ENCODE results near the gene EXOC3L1. TPM values are rescaled to one million over a fixed set of nuclear protein-coding genes. Genes with fewer than 3 reads are reported as not detected.

EXOC3L1 gene
- total RNA-seq, 1 experiment from 2014 or later: 0.30 TPM

DNA sequence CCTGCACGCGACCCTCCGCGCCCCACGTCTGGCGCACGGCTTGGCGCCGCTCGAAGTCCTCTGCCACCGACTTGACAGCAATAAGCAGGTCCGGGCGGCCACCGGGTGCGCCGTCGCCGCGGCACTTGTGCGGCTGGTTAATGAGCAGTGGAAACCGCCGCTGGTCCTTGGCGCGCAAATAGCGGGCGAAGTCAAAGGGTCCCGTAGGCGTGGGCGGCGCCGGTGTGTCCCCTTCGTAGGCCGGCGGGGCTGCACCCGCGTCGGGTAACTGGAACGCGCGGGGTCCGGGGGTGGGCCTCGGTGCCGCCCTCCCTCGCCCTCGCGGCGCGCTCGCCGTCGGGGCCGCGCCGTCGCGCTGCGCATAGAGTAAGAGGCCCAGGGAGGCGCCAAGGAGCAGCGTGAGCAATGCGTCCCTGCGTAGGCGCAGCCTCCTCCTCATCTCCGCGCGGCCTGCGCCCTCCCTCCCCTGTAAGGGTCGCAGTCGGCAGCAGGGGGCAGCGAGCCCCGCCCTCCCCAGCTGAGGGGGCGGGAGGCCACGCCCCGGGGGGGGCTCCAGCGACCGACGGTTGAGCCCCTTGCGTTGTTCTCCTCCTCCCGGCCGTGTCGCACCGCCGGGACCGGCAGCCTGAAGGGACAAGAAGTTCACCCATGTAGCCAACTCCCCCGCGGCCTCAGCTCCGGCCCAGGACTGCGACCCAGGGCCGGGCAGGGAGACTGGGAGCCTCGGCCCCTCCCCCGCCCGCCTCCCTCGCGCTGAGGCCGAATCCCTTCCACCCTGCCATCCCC, 39.7 kb downstream of the EXOC3L1 start (continued):
- no peak for TF ChIP-seq ZNF274 (IDR thresholded peaks at IDR 0.05; ENCODE audit: low read depth, low read length)
- no peak; the same call in 1 of the 2 replicates for TF ChIP-seq MAX (IDR thresholded peaks at IDR 0.05)

DNA sequence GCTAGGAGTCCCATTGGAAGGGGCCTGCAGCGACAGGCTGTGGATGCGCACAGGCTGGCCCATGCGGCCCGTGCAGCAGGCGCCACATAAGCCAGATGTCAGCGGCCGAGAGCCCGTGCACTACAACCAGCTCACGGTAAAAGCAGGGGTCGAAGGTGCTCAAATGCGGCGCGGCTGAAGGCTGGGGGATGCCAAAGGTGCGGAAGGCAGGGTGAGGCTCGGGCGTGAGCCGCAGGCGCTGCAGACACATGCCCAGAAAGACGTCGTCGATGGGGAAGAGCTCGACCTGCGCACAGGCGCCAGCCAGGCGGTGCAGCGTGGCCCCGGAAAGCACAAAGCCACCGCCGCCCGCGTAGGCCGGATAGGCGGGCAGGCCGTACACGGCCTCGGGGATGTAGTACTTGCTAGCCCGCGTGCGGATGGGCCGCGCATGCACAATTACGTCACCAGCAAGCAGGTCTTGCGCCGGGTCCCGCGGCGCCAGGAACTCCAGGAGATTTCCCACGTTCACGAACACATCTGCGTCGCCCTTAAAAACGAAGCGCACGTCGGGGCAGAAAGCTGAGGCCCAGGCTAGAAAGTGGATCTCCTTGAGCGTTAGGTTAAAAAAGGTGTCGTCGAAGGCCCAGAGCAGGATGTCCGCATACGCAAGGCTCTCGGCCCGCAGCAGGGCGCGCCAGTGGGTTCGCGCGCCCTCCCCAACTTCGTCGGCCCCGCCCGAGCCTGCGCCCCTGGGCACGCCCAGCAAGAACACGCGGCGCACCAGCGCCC, 40.5 kb downstream of the EXOC3L1 start:
- CTCF ChIA-PET: interaction anchor here (0.5 kb wide), 1 partner anchor 29 kb away, joined by 4 read pairs; no protein-coding TSS in a partner anchor
- H3K9ac ChIP-seq (ENCODE audit: low read length): no peak overlapping the region
- H3K4me2 ChIP-seq (ENCODE audit: low read length): no peak overlapping the region
- H3K9me3 ChIP-seq (ENCODE audit: control insufficient read depth in 1 of 2, insufficient read depth in 1 of 2, low read depth in 1 of 2, low read length in 2 of 2): no peaks in the 10 kb centered on the region
- H3K79me2 ChIP-seq (ENCODE audit: insufficient read depth, low read length): no peaks in the 10 kb centered on the region
- no peaks in the 10 kb centered on the region for H4K20me1 ChIP-seq (ENCODE audit: insufficient read depth)
- RAD21 ChIA-PET (ENCODE audit: low non-redundant PET in 1 of 2, low total read pairs in 2 of 2, uncharacterized antibody in 2 of 2, unreplicated experiment in 2 of 2): interaction anchor here in 1 of 2 experiments (1.1 kb wide), 1 partner anchor 131 kb away, joined by 4 read pairs; no protein-coding TSS in a partner anchor
- TF ChIP-seq POLR2AphosphoS5 (IDR thresholded peaks at IDR 0.05; ENCODE audit: low read depth, low read length): no peak
- H3K4me3 ChIP-seq (replicated peaks in 1 of 2; ENCODE audit: low read depth in 1 of 2, low read length in 2 of 2): no peak overlapping the region
- ATAC-seq: no peak
- peaks cover 16 to 26% of the 10 kb centered on the region in 2 experiments; a peak in 3 of 4 replicates for H3K36me3 ChIP-seq (ENCODE audit: control insufficient read depth in 1 of 2, insufficient read depth in 2 of 2, low read length in 2 of 2)
- DNase-seq (ENCODE audit: low read depth, low spot score): no peak
- H3K9me2 ChIP-seq (ENCODE audit: insufficient read depth): no peaks in the 10 kb centered on the region
- intact Hi-C loops (cut with micrococcal nuclease): no loop called here
- H3K4me1 ChIP-seq (ENCODE audit: control insufficient read depth in 1 of 2, insufficient read depth in 2 of 2, low read length in 2 of 2): peaks cover 3 to 18% of the 10 kb centered on the region in 2 experiments; a peak in 3 of 4 replicates
- POLR2A ChIA-PET: no interaction called here
- no TSS peak for BruUV-seq (replicated peaks)
- H3K27ac ChIP-seq (ENCODE audit: low read depth, low read length): peak overlapping the region; percentile 66; the same call in 1 of the 2 replicates
- no peak overlapping the region for H2AFZ ChIP-seq (ENCODE audit: low read depth, low read length, poor library complexity, severe bottlenecking)
- no peaks in the 10 kb centered on the region for H3K27me3 ChIP-seq (ENCODE audit: insufficient read depth, low read length)

Measured in HCT116 (cell line).